GM21825 (cell line): ENCODE data around the gene CBFA2T3.

Experiments
- ATAC-seq: cut with Tn5 transposase; IDR thresholded peaks from one replicate; pipeline ENCODE4 v1.9.1; 2021; ENCODE audit warnings: mild to moderate bottlenecking, moderate library complexity; ENCODE audit not compliant: unreplicated experiment

Gene CBFA2T3

GRCh38 chr16:88999457-89000206 is 22.6 kb upstream of the CBFA2T3 start:
- no peak for ATAC-seq

DNA sequence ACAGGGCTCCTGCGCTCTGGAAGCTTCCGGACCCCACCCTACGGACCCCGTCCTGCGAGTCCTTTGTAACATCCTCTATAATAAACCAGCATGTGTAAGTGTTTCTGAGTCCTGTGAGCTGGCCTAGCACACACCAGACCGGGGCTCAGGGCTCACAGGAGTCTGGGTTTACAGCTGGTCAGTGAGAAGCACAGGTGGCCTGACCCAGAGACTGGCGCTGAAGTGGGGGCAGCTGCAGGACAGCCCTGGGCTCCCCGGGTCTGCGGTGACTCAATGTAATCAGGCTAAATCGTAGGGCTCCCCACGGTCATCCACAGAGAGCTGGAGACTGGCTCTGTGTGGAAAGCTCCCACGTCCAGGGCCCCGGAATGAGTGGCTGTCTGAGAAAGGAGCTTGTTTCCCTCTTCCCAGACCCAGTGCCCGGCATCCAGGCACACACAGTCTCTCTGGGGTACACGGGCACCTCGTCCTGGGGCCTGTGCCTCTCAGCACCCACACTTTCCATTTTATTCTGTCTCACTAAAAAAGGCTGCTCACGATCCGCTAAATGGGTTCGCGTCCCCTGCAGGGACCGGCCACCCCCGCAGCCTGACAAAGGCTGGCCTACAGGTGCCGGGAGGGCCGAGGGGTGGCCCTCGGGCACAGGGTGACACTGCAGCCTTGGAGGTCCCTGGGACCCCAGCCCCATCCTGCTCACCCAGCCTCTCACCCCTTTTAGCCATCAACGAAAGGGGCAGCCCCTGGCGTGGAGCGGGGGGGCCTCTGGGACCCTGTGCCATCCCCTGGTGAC is 18.9 kb upstream of the CBFA2T3 start:
- no peak for ATAC-seq

DNA sequence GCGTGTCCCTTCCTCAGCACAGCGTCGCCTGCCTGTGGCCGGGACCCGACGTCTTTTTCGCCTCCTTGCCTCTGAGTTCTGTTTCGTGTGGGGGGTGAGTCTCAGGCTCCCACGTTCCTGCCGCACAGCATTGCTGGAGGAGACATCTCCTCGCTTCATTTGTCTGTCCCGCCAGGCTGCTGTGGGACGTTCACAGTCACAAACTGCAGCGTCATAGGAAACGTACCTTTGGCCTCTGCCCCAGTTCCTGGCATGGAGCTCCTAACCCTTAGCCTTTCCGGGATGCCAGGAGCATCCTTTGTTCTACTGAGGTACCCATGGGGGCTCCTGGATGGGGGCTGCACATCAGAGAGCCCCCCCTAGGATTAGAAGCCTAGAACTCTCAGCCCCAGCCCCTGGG is 18.2 kb upstream of the CBFA2T3 start:
- no peak for ATAC-seq

- no peak for ATAC-seq
These were observed 17.7 kb upstream of the CBFA2T3 start for GRCh38 chr16:88994695-88995094.

DNA sequence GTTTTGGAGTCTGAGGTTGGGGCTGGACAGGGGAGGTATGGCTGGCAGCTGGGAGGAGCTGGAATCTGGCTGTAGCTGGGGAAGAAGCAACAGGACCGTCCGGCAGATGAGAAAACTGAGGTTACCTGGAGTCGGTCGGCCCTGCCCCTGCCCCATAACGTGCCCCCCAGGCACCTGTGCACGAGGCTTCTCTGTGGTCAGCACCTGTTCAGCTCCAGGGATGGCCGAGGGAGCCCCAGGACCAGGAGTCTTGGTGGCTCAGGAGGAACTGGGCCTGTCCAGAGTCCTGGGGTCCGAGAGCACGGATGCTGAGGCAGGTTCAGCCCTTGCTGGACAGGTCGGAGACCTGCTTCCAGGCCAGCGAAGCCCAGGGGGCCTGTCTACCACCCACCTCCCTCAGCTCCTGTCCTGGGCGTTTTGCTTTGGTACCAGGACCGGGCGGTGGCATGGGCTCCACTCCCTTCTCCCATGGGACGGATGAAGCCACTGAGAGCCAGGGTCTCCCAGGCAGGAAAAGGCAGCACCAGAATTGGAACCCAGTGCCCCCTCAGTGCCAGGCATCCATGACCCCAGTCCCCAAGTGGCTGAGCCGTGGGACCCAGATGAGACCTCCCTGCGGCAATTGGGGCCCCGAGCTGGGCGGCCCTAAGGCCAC is 17.1 kb upstream of the CBFA2T3 start:
- ATAC-seq, result no peak

DNA sequence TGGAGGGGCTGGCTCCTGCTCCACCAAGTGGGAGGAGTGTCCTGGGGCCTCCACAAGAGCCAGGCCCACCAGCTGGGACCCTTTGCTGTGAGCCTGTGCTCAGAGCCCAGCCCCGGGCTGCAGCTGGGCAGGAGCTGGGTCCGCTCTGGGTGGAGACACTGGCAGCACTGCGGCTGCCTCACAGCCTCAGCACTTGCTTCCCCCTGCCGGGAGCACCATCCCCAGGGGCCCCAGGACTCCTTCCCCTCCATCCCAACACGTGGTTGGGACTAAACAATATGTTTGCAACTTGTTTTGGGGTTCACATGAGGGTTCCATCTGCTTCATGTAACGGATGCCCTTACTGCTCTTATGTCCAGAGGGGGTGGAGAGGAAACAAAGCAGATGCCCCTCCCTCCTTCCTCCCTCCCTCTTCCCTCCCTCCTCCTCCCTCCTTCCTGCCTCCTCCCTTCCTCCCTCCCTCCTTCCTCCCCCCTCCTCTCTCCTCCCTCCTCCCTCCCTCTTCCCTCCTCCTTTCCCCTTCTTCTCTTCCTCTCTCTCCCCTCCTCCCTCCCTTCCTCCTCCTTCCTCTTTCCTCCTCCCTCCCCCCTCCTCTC is 16.3 kb upstream of the CBFA2T3 start:
- ATAC-seq, result no peak

DNA sequence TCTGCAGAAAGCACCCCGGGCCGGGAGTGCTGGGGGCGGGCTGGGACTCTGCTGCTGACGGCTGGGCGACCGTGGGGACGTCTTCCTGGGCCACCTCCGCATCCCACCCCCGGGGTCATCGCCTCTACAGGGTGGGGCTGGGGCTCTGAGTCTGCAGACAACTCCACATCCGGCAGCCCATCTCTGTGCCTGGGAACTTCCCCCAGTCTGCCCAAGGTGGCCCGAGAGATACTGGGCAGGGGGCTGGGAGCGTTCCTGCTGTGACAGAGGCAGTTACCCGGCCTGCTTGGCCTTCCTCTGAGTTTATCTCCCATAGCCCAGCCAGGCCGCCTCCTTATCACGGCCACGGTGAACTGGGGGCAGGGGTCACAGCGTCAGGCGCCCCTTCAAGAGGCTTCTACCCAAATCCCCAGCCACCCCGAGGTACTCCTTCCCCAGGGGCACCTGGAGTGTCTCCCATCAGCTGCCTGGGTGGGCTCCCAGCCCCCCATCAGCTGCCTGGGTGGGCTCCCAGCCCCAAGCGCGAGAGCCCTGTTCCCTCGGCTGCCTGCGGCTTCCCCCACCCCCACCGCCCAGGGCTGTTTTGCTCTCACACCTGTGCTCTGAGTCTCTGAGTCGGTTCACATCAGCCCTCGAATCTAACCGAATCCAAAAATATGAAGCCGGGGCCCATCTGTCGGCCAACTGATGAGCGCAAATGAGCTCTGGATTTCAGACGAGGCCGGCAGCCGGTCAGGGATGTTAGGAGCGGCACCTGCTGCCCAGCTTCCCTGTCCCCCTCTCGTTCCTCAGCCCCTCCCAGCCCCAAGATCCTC is 15.6 kb upstream of the CBFA2T3 start:
- ATAC-seq, result no peak

DNA sequence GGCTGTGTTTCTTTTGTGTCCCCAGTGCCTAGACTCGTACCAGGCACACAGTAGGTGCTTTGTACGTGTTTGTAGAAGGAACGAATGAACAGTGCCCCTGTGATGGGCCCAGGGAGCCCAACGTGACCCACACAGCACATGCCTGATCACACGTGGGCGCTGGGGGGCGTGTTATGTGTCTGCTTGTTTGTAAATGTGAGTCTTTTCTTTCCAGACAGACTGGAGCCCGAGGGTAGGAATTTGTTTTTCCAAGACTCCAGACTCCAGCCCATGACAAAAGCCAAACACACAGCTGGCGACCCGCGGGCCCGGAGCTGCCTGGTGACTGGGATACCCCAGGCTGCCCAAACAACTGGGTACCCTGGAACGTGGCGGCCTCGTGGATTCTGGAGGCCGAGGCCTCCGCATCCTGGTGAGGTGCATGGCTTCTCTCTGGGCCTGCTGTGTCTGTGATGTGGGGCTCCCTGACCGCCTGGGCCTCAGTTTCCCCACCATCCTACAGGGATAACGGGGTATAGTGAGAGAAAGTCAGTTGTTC is 14.9 kb upstream of the CBFA2T3 start:
- ATAC-seq, result no peak

GRCh38 chr16:88989852-88990547 is 13.0 kb upstream of the CBFA2T3 start:
- ATAC-seq, result no peak

- ATAC-seq, result no peak
These were observed 12.2 kb upstream of the CBFA2T3 start for GRCh38 chr16:88988980-88989811.

DNA sequence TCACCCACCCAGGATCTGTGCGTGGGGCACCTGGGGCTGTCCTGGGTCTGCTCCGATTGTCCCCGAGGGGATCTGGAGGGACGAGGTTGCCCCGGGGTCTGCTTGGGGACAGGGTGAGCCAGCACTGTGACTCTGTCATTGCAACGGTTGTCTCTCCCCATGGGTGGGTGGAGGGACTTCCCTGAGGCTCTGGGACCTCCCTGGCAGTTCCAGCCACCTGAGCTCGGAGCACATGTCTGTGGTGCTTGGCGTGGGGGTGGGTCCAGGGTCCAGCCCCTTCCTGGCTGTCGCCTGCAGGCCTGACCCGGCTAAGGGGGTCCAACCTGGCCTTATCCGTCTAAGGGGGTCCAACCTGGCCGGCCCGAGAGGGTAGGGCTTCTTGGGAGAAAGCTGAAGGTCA is 8.5 kb upstream of the CBFA2T3 start:
- no peak for ATAC-seq

DNA sequence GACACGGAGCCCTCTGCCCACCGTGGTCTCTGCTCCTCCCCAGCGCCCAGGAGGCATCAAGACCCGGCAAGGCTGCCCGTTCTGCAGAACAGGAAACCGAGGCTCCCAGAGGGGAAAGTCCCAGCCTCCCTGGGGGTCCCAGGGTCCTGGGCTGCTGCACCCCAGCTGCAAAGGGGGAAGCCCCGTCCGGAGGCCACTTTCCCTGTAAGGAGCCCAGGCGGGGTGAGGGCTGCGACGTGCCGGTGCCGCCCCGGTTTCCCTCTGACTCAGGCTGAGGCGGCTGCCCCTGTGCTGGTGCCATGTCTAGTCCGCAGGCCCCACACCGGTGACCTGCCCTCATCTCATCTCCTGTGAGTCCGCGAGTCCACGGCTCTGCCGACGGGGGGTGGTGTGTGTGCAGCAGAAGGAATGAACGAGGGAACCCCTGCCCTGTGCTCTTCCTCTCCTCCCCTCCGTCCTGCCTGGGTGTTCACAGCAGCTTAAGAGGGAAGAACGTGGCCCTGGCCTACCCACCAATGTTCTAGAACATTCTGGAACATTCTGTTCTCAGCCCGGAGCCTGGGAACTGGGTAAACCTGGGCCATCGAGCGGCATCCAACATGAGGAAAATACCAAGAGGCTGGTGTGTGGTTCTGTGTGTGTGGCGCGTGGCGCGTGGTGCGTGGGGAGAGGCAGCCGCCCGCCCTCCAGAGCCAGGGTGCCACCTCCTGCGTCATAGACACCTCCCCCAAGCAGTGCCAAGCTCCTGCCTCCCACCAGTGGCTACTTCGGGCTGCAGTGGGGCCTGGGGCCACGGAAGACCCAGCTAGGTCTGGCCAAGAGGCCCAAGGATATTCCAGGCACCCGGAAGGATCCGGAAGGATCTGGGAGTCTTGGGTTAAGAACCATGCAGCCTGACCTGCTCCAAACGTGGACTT is 7.0 kb upstream of the CBFA2T3 start:
- peak; percentile 38 for ATAC-seq

DNA sequence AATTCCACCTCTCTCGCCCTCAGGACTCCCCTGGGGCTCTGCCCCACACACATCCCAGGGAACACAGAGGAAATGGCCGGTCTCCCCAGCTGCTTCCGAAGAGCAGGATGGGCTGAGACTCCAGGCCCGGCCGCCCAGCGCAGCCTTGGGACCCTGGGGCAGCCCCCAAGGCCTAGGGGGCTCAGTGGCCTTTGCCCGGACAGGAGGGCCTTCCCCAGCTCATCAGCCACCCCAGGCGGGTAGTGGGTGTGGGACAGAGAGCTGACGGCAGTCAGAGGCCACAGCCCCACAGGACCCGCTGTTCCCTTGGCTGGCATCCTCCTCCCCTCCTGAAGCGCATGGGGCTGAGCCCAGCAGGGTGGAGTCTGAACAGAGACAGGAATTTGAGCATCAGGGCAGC is 6.2 kb upstream of the CBFA2T3 start:
- ATAC-seq, result no peak

DNA sequence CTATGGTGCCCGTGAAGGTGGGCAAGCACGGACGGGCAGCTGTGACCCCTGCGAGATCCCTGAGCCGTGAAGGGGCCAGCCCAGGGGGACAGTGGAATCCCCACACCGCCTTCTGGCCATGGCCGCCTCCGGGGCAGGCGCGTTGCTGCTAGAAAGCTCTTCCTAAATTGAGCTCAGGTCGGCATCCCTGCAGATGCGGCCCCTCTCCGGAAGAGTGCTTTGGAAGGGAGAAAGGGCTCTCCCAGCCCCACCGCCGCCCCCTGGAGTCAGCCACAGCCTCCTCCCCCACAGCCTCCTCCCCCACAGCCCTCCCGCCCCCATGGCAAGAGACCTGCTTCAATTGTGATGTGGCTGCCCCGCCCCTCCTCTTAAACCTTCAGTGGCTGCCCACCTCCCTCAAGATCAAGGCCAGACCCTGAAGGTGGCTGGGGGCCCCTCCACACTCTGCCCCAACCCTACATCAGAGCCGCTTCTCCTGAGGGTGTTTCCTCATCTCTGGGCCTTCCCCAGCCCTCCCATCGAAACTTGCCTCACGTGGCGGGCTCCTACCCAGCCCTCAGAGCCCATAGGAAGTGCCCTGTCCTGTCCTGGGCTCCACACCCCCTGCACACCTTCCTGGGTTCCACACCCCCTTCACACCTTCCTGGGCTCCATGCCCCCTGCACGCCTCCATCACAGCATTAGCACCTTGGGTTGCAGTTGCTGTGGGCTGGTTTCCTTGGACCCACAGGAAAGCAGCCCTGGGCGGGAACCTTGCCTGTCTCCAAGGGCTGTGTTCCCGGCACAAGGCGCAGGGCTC is 5.5 kb upstream of the CBFA2T3 start:
- ATAC-seq, result no peak

- ATAC-seq, result no peak
These were observed 2.5 kb upstream of the CBFA2T3 start for GRCh38 chr16:88979353-88980015.

- ATAC-seq, result no peak
These were observed 1.8 kb upstream of the CBFA2T3 start for GRCh38 chr16:88978608-88979346.
